CD4-positive, alpha-beta memory T cell (primary cell): ENCODE measurements around the gene FOXN3. TPM values are rescaled to one million over a fixed set of nuclear protein-coding genes. Genes with fewer than 3 reads are reported as not detected.
A peak's percentile ranks its signal among the peaks of the same experiment; 100 is the strongest.

Source experiments
- CTCF ChIA-PET: fragments of 350-600 bp; sonication (Branson Sonifier 250); formaldehyde crosslinking; loops from one replicate; lab custom pipeline; 2021; ENCODE audit warnings: inconsistent platforms; ENCODE audit not compliant: partially characterized antibody; lab: Charles Lee
- POLR2A ChIA-PET: fragments of 350-600 bp; sonication (Branson Sonifier 250); formaldehyde crosslinking; loops from one replicate; lab custom pipeline; 2021; ENCODE audit not compliant: partially characterized antibody; lab: Charles Lee
- DNase-seq, 5 donors: peaks; one replicate each; pipeline versions ENCODE4 v3.0.0 to v3.0.0-alpha.2; 2020 to 2022; ENCODE audit warnings: mixed read lengths in 1 of 5
- H3K27ac ChIP-seq: one replicate; pipeline ENCODE4 v1.7.0; 2013; ENCODE audit warnings: low read depth, low read length
- H3K27me3 ChIP-seq: 2 replicates; pipeline ENCODE4 v1.7.0; 2013; ENCODE audit warnings: mild to moderate bottlenecking, low read length, moderate library complexity; ENCODE audit not compliant: insufficient read depth
- H3K36me3 ChIP-seq: 2 replicates; pipeline ENCODE4 v1.7.0; 2013; ENCODE audit warnings: mild to moderate bottlenecking, low read length, moderate library complexity; ENCODE audit not compliant: insufficient read depth
- H3K4me1 ChIP-seq: 2 replicates; pipeline ENCODE4 v1.7.0; 2013; ENCODE audit warnings: mild to moderate bottlenecking, low read length, moderate library complexity; ENCODE audit not compliant: insufficient read depth
- H3K4me3 ChIP-seq, 2 donors: one replicate each; pipeline ENCODE4 v1.7.0; 2013; ENCODE audit warnings: low read length in 2 of 2, mild to moderate bottlenecking in 1 of 2
- H3K9me3 ChIP-seq, 2 donors: one replicate each; pipeline ENCODE4 v1.7.0; 2013; ENCODE audit warnings: low read length in 2 of 2, control low read depth in 1 of 2; ENCODE audit not compliant: control insufficient read depth in 1 of 2
- H3K27ac Mint-ChIP-seq, 7 donors: one replicate each; pipeline ENCODE4 v1.8.0; 2020 to 2021; ENCODE audit warnings: mixed read lengths in 7 of 7, mild to moderate bottlenecking in 6 of 7, inconsistent platforms in 3 of 7, moderate library complexity in 3 of 7
- H3K27me3 Mint-ChIP-seq, 2 donors: one replicate each; pipeline ENCODE4 v1.8.0; 2020 to 2021; ENCODE audit warnings: mixed read lengths in 2 of 2
- H3K36me3 Mint-ChIP-seq, 2 donors: one replicate each; pipeline ENCODE4 v1.8.0; 2020 to 2021; ENCODE audit warnings: mixed read lengths in 2 of 2, inconsistent platforms in 1 of 2, mild to moderate bottlenecking in 1 of 2
- H3K4me1 Mint-ChIP-seq, 4 donors: one replicate each; pipeline ENCODE4 v1.8.0; 2020 to 2021; ENCODE audit warnings: mixed read lengths in 4 of 4, mild to moderate bottlenecking in 1 of 4
- H3K4me3 Mint-ChIP-seq, 8 donors: one replicate each; pipeline ENCODE4 v1.8.0; 2020 to 2021; ENCODE audit warnings: mixed read lengths in 8 of 8, mild to moderate bottlenecking in 7 of 8, moderate library complexity in 6 of 8, inconsistent platforms in 3 of 8
- H3K9me3 Mint-ChIP-seq, 8 donors: one replicate each; pipeline ENCODE4 v1.8.0; 2020 to 2021; ENCODE audit warnings: mixed read lengths in 8 of 8, mild to moderate bottlenecking in 5 of 8, inconsistent platforms in 3 of 8, moderate library complexity in 1 of 8
- intact Hi-C: fragments of 100-400 bp; cut with micrococcal nuclease; formaldehyde crosslinking; loops from one replicate; pipeline ENCODE4 v1.15.1; 2023
- polyA plus RNA-seq, 2 donors: library from polyadenylated mRNA; unstranded; fragments of 300-500 nt; fragmentation: Illumina TruSeq; gene quantifications; one replicate each; pipeline ENCODE4 v1.2.3, GENCODE V29; 2021
- total RNA-seq, 2 experiments: library from RNA; stranded (reverse); gene quantifications; one replicate each; pipeline ENCODE4 v1.2.3, GENCODE V29; 2021

Gene FOXN3
- total and polyA plus RNA-seq, 4 experiments from 2014 or later = 92.6 to 111 (median 106) TPM

DNA sequence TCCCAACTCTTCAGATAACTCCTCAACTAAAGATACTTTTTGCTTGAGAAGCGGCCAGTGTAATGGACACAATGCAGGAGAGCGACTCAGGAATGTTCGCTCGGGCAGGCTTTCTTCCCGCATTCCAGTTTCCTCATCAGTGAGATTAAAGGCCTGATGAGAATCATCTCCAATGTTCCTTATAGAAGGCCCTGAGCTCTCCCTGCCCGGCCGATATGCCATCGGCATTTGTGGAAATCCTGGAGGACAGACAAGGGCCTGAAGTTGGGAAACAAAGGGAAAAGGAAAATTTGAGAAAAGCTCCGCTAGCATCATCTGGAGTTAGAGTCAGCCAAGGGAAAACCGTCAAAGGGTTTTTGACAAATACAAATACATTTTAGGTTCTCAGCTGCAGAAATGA is 38.0 kb upstream of the FOXN3 start:
- Histone ChIP-seq H3K9me3 (no peaks in the 10 kb centered on the region), H3K4me1 (peaks cover under 1% of the 10 kb centered on the region), H3K4me3 (no peak overlapping the region), H3K36me3 (no peaks in the 10 kb centered on the region), H3K27ac (no peak overlapping the region), H3K27me3 (no peaks in the 10 kb centered on the region)
- Mint-ChIP-seq H3K4me1 (peaks cover 12 to 31% (median 24%) of the 10 kb centered on the region in 4 donors), H3K27ac (peak overlapping the region in 3 of 7 donors; percentile 16 to 68 (median 63)), H3K36me3 (peaks cover 15 to 21% of the 10 kb centered on the region in 2 donors), H3K9me3 (no peaks in the 10 kb centered on the region), H3K27me3 (no peaks in the 10 kb centered on the region), H3K4me3 (no peak overlapping the region)
- CTCF ChIA-PET = interaction anchor here (0.9 to 1.2 kb wide), 2 partner anchors 9 to 12 kb away, joined by 3 read pairs; no protein-coding TSS in a partner anchor
- no peak for DNase-seq
- intact Hi-C loops = no loop called here
- POLR2A ChIA-PET = no interaction called here

DNA sequence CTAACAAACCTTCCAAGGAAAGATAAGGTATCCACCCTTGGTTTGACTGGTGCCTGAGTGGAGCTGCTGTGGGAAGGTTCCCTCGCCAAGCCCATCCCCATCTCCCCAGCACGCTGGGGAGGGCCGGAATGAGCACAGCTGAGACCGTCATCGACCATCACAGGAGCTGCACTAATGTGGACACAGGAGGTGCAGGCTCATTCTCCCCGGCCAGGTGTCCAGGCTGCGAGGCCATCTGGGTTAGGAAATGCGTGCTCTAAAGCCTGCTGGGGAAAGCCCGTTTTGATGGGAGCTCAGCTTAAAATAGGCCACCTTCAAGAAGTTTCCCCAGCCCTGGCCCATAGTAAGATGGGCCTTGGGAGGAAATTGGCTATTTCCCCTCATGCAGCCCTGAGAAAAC is 35.2 kb upstream of the FOXN3 start:
- no peak overlapping the region for H3K4me3 Mint-ChIP-seq
- peaks cover 16 to 26% of the 10 kb centered on the region in 2 donors for H3K36me3 Mint-ChIP-seq
- DNase-seq = no peak
- no peaks in the 10 kb centered on the region for H3K9me3 Mint-ChIP-seq
- Histone ChIP-seq H3K36me3 (no peaks in the 10 kb centered on the region), H3K9me3 (no peaks in the 10 kb centered on the region), H3K27ac (no peak overlapping the region), H3K27me3 (no peaks in the 10 kb centered on the region), H3K4me3 (no peak overlapping the region), H3K4me1 (peaks cover 13% of the 10 kb centered on the region)
- no peaks in the 10 kb centered on the region for H3K27me3 Mint-ChIP-seq
- ChIA-PET POLR2A (no interaction called here), CTCF (no interaction called here)
- intact Hi-C loops = no loop called here
- no peak overlapping the region for H3K27ac Mint-ChIP-seq
- H3K4me1 Mint-ChIP-seq = peaks cover 17 to 40% (median 29%) of the 10 kb centered on the region in 4 donors

DNA sequence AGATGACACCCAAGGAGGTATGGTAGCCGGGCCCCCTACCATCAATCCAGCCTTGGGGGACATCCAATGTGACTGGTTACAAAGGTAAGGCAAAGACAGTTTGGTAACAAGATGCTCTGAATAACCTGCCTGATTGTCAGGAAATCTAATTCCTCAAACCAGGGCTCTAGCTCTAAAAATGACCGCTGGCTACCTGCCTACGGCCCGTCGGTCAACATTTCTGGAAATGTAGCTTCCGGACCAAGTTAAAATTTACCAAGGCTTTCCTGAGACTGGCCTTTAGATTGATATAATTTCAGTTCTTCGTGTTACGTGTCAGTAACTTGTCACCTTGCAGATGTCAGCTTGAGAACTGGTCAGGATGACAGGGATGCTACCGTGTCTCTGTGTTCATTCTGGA is 34.2 kb upstream of the FOXN3 start:
- DNase-seq = no peak
- Histone ChIP-seq H3K4me3 (no peak overlapping the region), H3K27ac (no peak overlapping the region), H3K9me3 (no peaks in the 10 kb centered on the region), H3K27me3 (no peaks in the 10 kb centered on the region), H3K36me3 (no peaks in the 10 kb centered on the region), H3K4me1 (peaks cover 13% of the 10 kb centered on the region)
- Mint-ChIP-seq H3K4me3 (no peak overlapping the region), H3K27me3 (no peaks in the 10 kb centered on the region), H3K27ac (peak overlapping the region in 1 of 7 donors; percentile 31), H3K4me1 (peaks cover 20 to 50% (median 31%) of the 10 kb centered on the region in 4 donors), H3K36me3 (peaks cover 14 to 27% of the 10 kb centered on the region in 2 donors), H3K9me3 (no peaks in the 10 kb centered on the region)
- POLR2A ChIA-PET = no interaction called here
- CTCF ChIA-PET = no interaction called here
- intact Hi-C loops = no loop called here

DNA sequence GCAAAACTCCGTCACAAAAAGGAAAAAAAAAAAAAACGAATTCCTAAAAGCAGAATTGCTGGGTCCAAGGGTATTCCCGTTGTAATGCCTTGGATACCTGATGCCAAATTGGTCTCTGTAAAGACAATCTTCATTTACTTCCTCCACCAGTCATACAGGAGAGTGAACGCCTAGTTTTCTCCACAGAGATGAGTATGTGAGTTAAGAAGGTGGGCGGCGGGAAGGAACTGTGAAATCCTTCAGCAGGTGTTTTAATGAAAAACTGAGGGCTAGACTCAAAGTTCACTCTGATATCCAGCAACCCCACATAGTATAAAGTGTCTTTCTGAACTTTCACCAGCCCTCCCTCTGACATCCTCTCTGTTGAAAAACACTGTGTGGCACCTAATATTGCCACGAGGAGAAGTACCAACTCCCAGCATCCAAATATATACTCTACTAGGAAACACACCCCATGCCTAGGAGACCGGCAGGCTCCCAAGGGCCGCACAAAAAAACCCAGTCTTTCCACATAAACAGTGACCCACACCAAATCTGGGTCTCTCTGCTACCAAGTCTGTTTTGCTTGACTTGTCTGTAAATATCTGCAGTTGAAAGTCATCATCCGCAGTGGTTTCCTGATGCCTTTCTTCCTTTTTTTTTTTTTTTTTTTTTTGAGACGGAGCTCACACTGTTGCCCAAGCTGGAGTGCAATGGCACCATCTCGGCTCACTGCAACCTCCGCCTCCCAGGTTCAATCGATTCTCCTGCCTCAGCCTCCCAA is 30.3 kb upstream of the FOXN3 start:
- no peak overlapping the region for H3K27ac ChIP-seq
- intact Hi-C loops = no loop called here

DNA sequence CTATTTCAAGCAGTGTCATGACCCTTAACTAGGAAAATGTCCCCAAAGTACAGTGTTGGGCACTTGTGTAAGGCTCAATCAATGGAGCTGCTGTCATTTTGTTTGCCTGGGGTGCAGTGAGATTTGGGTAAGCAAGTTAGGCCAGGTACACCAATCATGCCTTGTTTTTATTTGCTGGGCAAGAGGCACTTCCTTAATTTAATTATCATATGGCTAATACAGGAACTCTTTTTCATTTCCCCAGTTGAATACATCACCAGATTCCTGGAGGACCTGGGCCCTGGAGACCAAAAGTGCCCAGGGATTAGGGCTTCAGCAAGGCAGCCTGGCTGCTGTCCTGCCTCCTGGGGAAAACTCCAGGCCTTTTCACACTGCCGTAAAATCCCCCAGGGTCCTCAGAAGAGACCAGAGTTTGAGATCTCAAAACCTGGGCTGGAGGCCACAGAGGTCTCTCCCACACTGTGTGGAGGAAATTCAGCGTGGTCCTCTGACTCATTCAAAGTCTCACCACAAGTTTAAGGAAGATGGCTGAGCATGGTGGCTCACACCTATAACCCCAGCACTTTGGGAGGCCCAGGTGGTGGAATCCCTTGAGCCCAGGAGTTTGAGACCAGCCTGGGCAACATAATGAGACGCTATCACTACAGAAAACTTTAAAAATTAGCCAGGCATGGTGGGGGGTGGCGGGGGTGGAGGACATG is 28.4 kb upstream of the FOXN3 start:
- DNase-seq = no peak
- CTCF ChIA-PET = no interaction called here
- intact Hi-C loops = no loop called here

More for the DNA sequence above, 30.3 kb upstream of the FOXN3 start:
- Mint-ChIP-seq H3K27ac (peak overlapping the region; percentile 2 to 75 (median 65)), H3K4me3 (peak overlapping the region in 6 of 8 donors; percentile 9 to 74 (median 34)), H3K36me3 (peaks cover 14 to 18% of the 10 kb centered on the region in 2 donors), H3K4me1 (peaks cover 43 to 76% (median 53%) of the 10 kb centered on the region in 4 donors), H3K27me3 (no peaks in the 10 kb centered on the region), H3K9me3 (no peaks in the 10 kb centered on the region)
- no peaks in the 10 kb centered on the region for H3K9me3 ChIP-seq
- ChIA-PET POLR2A (interaction anchor here (1.2 kb wide), 1 partner anchor 17 kb away, joined by 4 read pairs; no protein-coding TSS in a partner anchor), CTCF (interaction anchor here (1.2 kb wide), 1 partner anchor 320 kb away, joined by 3 read pairs; no protein-coding TSS in a partner anchor)
- peaks cover 40% of the 10 kb centered on the region for H3K4me1 ChIP-seq
- H3K27me3 ChIP-seq = no peaks in the 10 kb centered on the region
- no peak for DNase-seq
- no peak overlapping the region for H3K4me3 ChIP-seq
- no peaks in the 10 kb centered on the region for H3K36me3 ChIP-seq

DNA sequence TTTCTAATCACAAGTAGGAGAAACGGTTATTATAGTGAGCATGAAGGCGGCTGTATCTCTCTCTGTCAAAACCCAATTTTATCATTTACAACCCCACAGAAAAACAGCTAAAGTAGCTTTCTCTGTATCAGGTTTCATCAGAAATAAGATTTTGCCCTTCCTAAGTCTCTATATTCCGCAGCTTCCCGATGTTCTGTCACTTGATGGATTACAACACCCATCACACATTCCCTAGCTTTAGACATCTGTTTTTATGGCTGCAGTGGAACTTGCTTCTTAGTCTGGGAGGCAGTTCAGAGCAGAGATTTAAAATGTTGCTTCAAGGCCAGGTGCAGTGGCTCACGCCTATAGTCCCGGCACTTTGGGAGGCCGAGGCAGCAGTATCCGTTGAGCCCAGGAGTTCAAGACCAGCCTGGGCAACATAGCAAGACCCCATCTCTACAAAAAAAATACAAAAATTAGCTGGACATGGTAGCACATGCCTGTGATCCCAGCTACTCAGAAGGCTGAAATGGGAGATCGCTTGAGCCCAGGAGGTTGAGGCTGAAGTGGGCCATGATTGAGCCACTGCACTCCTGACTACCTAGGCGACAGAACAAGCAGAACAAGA is 27.6 kb upstream of the FOXN3 start:
- Mint-ChIP-seq H3K27ac (peak overlapping the region; percentile 38 to 87 (median 79)), H3K36me3 (peaks cover 4 to 11% of the 10 kb centered on the region in 2 donors), H3K9me3 (no peaks in the 10 kb centered on the region), H3K27me3 (no peaks in the 10 kb centered on the region), H3K4me3 (peak overlapping the region in 5 of 8 donors; percentile 38 to 74 (median 66)), H3K4me1 (peaks cover 42 to 81% (median 64%) of the 10 kb centered on the region in 4 donors)
- Histone ChIP-seq H3K27ac (no peak overlapping the region), H3K4me1 (peaks cover 35% of the 10 kb centered on the region), H3K9me3 (no peaks in the 10 kb centered on the region), H3K4me3 (no peak overlapping the region), H3K36me3 (no peaks in the 10 kb centered on the region), H3K27me3 (no peaks in the 10 kb centered on the region)
- intact Hi-C loops = no loop called here
- no peak for DNase-seq
- POLR2A ChIA-PET = interaction anchor here (2.2 kb wide), 1 partner anchor 14 kb away, joined by 8 read pairs; no protein-coding TSS in a partner anchor
- CTCF ChIA-PET = interaction anchor here (1.4 kb wide), 1 partner anchor 322 kb away, joined by 3 read pairs; no protein-coding TSS in a partner anchor

More for the DNA sequence above, 28.4 kb upstream of the FOXN3 start:
- H3K27ac ChIP-seq = no peak overlapping the region
- H3K4me1 Mint-ChIP-seq = peaks cover 44 to 83% (median 61%) of the 10 kb centered on the region in 4 donors
- H3K4me1 ChIP-seq = peaks cover 40% of the 10 kb centered on the region
- no peaks in the 10 kb centered on the region for H3K27me3 ChIP-seq
- POLR2A ChIA-PET = no interaction called here
- H3K36me3 Mint-ChIP-seq = peaks cover 7 to 11% of the 10 kb centered on the region in 2 donors
- peak overlapping the region in 5 of 8 donors; percentile 17 to 39 (median 28) for H3K4me3 Mint-ChIP-seq
- no peaks in the 10 kb centered on the region for H3K9me3 ChIP-seq
- H3K27me3 Mint-ChIP-seq = no peaks in the 10 kb centered on the region
- no peak overlapping the region for H3K4me3 ChIP-seq
- peak overlapping the region; percentile 9 to 66 (median 36) for H3K27ac Mint-ChIP-seq
- no peaks in the 10 kb centered on the region for H3K9me3 Mint-ChIP-seq
- no peaks in the 10 kb centered on the region for H3K36me3 ChIP-seq
